SHP77 (cell line): ENCODE measurements around the gene FRMD8.

Source experiments
- DNase-seq, 2 experiments: peaks; one replicate each; lab custom pipeline; 2025; lab: John Stamatoyannopoulos, UW

Gene FRMD8

DNA sequence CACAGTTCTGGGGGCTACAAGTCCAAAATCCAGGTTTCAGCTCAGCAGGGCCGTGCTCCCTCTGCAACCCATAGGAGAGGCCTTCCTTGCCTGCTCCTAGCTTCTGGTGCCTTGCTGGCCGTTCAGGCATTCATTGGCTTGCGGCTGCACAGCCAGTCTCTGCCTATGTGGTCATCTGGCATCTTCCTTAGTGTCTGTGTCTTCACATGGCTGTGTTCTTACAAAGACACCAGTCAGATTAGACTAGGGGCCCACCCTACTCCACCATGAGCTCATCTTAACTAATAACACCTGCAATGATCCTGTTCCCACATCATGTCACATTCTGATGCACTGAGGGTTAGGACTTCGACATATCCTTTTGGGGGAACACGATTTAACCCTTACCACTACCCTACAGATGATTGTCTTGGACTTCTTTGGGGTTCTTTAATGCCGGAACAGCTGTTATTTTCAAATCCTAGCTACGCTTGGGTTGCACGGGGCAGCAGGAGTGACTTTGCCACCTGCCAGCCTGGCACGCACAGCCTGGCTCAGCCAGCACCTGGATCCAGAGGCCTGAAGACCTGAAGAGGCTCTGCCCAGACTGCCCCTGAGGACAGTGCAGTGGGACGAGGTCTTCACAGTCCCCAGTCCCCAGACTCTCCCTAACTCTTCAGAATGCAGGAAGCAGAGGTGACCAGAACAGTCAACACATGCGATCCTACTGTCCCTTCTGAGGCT, 28.5 kb downstream of the FRMD8 start:
- DNase-seq, result peak in 1 of 2 experiments; percentile 42

DNA sequence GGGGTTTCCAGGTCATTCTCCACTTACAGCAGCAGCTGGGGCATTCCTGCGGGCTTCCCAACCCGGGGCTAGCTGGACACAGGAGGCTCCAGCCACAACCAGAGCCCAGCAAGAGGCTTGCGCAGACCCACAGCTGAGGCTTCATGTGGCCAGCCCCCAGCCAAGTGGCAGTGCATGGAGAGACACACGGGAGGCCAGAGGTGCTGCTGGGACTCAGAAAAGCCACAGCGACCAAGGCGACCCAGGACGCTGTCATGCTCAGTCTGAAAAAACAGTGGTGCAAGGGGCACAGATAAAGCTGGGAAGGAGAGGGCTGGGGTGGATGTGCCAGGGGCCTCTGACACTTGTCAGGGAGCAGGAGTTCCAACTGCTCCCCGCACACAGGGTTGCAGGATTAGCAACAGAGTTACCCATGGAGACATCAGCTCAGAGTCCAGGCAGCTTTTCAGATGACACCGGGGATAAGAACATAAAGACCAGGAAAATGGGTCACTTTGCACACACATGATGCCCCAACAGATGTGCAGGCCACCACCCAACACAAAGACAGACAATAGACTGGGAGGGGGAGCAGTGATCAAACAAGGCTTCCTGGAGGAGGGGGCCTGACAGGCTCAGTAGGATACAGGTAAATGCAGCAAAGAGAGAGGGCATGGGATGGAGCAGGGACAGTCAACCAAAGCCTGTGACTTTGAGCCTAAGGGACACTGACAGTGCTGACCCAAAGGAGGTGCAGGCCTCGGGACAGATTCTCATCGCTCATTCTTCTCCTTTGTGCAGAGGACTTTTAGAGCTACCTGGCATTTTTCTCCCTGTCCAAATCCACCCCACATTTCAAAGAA, 29.3 kb downstream of the FRMD8 start:
- DNase-seq, result no peak

DNA sequence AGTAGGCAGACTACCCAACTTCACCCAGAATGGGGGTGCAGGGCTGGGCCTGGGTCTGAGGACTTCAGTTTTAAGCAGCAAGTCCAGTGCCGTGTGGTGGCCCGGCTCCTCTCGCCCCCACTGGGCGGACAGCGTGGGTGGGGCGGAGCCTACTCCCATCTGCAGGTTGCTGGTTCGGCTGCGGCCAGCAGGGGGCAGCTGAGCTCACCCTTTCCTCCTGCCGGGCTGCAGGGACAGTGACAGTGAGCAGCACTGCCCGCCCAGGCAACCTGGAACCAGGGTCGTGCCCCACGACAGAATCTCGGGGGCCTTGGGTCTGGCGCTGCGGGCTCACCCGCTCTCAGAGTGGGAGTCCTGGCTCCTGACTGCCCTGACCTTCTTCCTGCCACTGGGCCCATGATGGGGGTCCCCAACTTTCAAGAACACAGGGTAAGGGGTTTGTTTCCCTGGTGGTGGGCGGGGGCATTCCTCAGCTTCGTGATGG, 29.9 kb downstream of the FRMD8 start:
- DNase-seq, result peak; percentile 62 to 74

DNA sequence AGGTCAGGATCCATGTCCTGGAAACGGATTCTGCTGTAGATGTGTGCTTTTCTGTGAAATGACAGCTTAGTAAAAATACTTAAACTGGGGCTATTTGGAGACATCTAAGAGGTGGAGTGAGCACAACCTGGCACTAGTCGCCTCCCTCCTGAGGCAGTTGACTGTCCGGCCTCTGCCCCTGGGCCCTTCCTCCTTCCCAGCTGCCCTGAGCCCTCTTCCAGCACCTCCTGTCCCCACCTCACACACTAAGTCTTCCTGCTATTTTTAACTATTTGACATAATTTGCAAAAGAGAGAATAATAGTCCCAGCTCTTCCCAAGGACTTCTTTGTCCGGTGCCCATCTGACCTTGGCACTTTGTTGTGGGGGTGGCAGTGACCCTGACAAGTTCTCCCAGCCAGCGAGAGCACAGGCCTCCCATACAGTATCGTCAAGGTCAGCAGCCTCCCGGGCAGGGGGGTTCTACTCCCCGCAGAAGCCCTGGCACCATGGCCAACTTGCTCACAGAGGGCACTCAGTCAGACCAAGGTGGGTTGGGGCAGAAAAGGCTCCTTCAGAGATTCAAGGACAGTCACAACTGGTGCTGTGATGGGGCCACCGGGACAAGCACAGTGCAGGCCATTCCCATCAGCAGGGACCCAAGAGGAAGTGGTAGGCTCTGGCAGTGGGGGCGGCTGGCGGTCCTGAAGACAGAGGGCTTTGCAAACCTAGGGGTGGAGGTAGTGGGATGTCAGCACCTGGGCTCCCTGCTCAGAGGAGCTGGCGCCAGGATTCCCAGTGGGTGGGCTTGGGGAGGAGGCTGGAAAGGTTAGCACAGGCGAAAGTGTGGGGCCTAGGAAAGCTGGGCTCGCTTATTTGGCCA, 30.6 kb downstream of the FRMD8 start:
- DNase-seq, result no peak

DNA sequence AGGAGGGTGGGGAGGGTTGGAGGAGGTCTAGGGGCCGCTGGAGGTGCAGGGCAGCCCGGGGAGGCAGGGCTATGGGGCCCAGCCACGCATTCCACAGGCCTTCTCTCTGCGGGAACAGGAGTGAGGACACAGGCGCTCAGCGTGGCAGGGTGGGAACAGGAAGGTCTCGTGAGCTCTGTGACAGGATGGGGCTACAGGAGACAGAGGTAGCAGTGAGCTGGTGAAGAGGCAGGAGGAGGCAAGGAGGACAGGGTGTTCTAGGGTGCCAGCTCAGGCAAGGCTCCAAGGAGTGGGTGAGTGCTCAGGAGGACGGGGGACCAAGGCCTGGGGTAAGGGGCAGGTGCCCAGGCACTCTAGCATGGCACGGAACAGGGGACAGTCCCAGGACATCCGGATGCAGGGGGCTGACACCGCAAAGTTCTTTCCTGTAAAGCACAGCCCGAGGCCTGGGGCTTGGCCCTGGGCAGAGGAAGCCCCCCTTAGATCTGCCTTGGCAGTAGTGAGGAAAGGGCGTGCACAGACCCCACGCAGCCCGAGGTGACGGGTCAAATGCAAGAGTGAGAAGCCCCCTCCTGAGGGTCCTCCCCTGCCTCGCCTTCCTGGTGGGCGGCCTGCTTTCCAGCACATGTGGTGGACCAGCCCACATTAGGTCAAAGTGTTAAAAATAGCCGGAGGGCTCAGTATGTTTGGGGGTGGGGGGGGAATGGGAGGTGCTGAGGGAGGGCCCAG, 31.4 kb downstream of the FRMD8 start:
- DNase-seq, result no peak

DNA sequence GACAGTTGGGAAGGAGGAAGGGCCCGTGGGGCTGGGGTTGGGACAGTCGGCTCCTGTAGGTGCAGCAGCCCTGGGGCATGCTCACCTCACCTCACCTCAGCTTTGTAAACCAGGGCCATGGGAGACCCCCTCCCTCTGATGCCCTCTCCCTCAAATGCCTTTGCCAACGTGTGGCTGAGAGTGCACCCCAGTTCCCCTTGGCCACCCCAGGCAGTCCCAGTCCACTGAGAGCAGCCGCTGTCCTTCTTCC, 31.9 kb downstream of the FRMD8 start:
- no peak for DNase-seq

DNA sequence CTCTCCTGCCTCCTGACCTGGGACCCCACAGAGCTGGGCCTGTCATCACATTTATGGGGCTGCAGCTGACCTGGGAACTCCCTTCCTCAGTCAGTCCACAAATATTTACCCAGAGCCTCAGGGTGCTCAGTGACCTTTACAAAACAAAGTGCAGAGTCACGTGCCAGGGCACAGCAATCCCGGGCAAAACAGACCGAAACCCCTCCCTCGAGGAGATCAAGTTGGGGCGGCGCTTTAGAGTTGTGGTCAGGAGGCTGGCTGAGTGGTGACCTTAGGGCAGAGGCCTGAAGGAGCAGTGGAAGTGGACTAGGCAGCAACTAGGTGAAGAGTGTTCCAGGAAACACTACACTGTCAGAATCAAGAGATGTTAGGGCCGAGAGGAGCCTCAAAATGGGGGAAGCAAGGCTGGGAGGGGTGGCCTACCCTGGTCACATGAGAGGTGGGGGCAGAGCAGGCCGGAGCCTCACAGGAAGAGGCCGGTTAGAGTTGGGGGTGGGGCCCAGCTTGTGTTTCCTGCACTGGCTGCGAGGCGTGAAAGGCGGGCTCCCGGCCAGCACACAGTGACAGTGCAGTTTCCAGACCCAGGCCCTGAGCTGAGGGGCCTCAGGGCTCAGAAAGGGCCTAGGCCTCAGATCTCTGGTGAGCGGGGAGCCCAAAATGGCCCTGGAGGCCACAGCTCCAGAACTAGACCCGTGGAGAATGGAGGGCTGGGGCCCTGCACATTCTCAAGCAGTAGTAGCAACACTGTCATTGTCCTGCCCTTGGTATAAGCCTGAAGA, 32.4 kb downstream of the FRMD8 start:
- DNase-seq, result peak; percentile 95 to 97

DNA sequence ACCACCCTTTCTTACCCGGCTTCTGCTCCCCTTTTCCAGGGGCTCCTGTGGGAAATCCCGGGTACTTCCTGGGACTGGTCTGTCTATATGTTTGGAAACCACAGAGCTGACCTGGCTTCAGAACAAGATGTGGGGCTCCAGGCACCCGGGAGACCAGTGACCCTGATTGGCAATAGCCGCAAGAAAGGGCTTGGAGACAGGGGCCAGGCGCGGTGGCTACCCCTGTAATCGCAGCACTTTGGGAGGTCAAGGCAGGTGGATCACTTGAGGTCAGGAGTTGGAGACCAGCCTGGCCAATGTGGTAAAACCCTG, 33.0 kb downstream of the FRMD8 start:
- no peak for DNase-seq

DNA sequence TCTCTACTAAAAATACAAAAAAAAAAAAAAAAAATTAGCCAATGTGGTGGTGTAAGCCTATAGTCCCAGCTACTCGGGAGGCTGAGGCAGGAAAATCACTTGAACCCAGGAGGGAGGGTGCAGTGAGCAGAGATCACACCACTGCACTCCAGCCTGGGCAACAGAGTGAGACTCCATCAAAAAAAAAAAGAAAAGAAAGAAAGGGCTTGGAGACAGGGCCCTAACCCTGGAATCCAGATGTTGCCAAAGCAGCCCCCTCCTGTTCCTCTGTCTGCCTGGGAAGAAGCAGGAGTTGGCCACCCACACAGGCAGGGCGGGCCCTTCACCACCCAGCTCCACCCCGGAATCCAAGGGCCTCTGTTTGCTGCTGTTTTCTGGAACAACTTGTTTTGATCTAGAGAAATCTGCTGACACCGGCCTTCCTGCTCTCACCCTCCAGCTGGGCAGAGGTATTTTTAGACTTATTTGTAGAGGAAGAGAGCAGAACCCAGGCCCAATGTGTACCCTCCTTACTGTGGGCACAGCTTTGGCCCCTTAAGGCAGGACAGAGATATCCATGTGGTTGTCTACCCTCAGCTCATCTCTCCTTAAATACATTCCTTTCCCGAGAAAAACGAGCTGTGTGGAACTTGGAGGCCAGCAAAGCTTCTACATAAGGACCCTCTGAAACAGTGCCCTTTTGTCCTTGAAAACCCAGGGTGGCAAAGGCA, 33.5 kb downstream of the FRMD8 start:
- peak in 1 of 2 experiments; percentile 70 for DNase-seq

DNA sequence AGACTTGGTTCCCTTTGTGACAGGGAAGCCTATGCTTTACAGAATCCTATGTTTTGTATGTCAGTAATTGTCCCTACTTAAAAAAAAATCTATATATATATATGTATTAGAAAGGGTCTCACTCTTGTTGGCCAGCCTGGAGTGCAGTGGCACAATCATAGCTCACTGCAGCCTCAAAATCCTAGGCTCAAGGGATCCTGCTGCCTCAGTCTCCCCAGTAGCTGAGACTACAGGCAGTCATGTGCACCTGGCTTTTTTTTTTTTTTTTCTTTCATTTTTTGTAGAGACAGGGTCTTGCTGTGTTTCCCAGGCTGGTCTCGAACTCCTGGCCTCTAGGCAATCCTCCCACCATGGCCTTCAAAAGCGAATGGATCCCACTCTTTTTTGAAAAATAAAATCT, 34.1 kb downstream of the FRMD8 start:
- no peak for DNase-seq

DNA sequence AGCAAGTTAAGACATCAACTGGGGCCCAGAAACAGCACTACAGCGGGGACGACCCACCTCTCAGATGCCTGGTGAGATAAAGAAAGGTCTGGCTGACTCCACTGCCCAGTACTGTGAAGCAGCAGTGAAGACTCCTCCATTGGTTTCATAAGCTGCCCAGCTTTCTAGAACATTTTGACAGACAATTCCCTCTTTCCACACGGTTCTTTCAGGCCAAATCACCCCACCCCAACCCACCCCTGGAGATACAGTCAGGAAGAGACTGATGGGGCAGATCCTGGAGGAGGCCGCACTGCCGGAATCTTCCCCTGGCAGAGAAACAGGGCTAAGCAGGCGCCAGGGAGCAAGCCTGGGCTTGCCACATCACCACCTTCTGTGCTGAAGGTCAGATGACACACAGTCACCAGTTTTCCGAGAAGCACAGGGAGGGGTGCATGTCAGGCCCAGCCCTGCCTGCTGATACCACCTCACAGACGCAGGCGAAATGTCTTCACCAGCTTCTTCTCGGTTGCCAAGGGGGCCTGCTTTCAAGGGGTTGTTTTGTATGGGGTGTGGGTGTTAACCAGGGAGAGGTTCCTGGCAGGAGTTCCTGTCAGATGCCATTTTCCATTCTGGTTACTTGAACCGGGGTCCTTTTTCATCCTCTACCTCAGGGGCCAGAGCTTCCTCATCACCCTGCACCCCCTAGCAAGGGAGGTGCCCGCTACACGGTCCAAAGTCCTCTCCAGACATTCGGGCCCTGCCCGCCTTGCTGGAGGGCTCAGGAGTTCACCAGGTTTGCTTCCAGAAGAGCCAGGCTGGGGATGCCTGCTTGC, 34.7 kb downstream of the FRMD8 start:
- peak; percentile 81 to 91 for DNase-seq

DNA sequence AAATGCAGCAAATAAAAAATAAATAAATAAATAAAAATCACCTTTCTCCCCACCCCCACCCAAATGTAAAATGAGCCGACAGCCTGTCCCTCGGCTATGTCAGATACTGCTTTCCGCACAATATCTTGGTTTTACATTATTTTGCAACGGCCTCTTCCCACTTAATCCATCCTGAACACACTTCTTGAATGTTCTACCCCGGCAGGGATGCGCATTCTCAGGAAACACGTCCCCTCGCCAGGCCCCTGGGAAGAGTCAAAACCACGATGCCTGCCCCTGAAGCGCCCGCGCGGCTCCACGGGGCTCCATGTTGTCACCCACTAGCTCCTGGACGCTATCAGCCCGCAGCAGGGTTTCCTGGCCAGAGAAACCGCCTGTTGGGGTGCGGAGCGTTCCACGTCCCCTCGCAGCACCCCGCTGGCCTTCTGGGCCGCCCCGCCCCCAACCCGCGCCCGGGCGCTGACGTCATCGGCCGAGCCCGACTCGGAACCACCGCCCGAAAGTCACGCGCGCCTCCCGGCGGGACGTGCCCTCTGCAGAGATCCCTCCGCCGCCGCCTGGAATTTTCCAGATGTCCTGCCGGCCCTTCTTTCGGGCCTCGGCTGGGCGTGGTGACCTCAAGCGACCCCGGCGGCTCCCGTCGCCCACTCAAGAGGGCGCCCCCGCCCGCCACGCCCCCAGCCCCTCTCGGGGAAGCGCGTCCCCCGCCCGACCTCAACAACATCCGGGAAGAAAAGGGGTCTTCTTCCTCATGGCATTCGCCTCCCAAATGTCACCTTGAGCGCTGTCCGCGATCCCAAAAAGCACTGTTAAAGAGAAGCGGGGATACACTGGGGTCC, 35.6 kb downstream of the FRMD8 start:
- DNase-seq, result peak; percentile 88 to 92

DNA sequence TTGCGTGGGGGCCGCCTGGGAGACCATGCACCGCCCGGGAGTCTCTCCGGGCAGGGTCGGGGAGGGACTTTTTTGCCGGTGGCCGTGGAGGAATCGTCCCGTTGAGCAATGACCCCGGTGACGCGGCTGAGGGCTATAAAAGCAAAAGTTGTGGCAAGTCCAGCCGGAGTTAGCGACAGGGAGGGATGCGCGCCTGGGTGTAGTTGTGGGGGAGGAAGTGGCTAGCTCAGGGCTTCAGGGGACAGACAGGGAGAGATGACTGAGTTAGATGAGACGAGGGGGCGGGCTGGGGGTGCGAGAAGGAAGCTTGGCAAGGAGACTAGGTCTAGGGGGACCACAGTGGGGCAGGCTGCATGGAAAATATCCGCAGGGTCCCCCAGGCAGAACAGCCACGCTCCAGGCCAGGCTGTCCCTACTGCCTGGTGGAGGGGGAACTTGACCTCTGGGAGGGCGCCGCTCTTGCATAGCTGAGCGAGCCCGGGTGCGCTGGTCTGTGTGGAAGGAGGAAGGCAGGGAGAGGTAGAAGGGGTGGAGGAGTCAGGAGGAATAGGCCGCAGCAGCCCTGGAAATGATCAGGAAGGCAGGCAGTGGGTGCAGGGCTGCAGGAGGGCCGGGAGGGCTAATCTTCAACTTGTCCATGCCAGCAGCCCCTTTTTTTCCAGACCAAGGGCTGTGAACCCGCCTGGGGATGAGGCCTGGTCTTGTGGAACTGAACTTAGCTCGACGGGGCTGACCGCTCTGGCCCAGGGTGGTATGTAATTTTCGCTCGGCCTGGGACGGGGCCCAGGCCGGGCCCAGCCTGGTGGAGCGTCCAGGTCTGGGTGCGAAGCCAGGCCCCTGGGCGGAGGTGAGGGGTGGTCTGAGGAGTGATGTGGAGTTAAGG, 36.4 kb downstream of the FRMD8 start, which contains the start of gene NEAT1:
Gene NEAT1 (plus strand): TSS at position 166 of the 883 bp plus-strand sequence.
- DNase-seq, result peak; percentile 81 to 86

DNA sequence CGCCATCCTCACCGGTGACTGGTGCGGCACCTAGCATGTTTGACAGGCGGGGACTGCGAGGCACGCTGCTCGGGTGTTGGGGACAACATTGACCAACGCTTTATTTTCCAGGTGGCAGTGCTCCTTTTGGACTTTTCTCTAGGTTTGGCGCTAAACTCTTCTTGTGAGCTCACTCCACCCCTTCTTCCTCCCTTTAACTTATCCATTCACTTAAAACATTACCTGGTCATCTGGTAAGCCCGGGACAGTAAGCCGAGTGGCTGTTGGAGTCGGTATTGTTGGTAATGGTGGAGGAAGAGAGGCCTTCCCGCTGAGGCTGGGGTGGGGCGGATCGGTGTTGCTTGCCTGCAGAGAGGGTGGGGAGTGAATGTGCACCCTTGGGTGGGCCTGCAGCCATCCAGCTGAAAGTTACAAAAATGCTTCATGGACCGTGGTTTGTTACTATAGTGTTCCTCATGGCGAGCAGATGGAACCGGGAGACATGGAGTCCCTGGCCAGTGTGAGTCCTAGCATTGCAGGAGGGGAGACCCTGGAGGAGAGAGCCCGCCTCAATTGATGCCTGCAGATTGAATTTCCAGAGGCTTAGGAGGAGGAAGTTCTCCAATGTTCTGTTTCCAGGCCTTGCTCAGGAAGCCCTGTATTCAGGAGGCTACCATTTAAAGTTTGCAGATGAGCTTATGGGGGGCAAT, 37.2 kb downstream of the FRMD8 start:
- no peak for DNase-seq

DNA sequence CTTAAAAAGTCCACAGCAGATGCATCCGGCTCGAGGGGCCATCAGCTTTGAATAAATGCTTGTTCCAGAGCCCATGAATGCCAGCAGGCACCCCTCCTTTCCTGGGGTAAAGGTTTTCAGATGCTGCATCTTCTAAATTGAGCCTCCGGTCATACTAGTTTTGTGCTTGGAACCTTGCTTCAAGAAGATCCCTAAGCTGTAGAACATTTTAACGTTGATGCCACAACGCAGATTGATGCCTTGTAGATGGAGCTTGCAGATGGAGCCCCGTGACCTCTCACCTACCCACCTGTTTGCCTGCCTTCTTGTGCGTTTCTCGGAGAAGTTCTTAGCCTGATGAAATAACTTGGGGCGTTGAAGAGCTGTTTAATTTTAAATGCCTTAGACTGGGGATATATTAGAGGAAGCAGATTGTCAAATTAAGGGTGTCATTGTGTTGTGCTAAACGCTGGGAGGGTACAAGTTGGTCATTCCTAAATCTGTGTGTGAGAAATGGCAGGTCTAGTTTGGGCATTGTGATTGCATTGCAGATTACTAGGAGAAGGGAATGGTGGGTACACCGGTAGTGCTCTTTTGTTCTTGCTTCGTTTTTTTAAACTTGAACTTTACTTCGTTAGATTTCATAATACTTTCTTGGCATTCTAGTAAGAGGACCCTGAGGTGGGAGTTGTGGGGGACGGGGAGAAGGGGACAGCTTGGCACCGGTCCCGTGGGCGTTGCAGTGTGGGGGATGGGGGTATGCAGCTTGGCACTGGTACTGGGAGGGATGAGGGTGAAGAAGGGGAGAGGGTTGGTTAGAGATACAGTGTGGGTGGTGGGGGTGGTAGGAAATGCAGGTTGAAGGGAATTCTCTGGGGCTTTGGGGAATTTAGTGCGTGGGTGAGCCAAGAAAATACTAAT, 38.0 kb downstream of the FRMD8 start:
- no peak for DNase-seq
